Gastrocnemius medialis (tissue), 4 donors: ENCODE data around the gene PDE4D.

Experiments used
- POLR2A ChIP-seq, 2 donors: fragments of 450-650 bp; IDR thresholded peaks; one replicate each; pipeline ENCODE4 v1.6.1; 2017; ENCODE audit warnings: antibody characterized with exemption in 2 of 2, mild to moderate bottlenecking in 2 of 2, moderate library complexity in 2 of 2
- TF ChIP-seq, protein P1 (sequence below), 5 experiments: fragments of 450-650 bp in 3 of 5; fragments of 200-600 bp in 2 of 5; sonication (generic) in 2 of 5; IDR thresholded peaks in 4 of 5; conservative IDR thresholded peaks in 1 of 5; 1 replicate in 4 of 5; 2 replicates in 1 of 5; pipeline ENCODE4 v1.5.1; 2016 to 2019; ENCODE audit warnings: antibody characterized with exemption in 5 of 5, mild to moderate bottlenecking in 3 of 5, moderate library complexity in 3 of 5

DNA sequence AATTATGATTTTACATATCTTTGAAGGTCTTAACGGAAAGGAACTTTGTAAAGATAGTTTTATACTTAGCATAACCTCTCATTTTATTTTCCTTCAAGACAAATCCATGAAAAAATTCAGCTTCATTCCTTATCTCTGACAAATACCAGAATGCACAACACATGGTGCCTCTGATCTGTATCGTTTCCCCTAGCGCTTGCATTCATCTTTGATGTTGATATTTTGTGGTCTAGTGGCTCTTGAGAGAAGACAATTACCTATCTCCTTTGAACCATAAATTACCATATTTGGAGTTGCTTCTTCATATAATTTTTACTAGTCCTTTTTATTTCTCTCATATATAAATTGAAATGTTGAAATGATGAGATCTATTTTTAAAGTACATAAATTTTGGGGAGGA, 551.3 kb downstream of the PDE4D start:
- TF ChIP-seq POLR2A (IDR thresholded peaks at IDR 0.05), result no peak
- TF ChIP-seq, protein P1, sequence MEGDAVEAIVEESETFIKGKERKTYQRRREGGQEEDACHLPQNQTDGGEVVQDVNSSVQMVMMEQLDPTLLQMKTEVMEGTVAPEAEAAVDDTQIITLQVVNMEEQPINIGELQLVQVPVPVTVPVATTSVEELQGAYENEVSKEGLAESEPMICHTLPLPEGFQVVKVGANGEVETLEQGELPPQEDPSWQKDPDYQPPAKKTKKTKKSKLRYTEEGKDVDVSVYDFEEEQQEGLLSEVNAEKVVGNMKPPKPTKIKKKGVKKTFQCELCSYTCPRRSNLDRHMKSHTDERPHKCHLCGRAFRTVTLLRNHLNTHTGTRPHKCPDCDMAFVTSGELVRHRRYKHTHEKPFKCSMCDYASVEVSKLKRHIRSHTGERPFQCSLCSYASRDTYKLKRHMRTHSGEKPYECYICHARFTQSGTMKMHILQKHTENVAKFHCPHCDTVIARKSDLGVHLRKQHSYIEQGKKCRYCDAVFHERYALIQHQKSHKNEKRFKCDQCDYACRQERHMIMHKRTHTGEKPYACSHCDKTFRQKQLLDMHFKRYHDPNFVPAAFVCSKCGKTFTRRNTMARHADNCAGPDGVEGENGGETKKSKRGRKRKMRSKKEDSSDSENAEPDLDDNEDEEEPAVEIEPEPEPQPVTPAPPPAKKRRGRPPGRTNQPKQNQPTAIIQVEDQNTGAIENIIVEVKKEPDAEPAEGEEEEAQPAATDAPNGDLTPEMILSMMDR (IDR thresholded peaks at IDR 0.05 in 4 of 5, conservative IDR thresholded peaks at IDR 0.05 in 1 of 5), result no peak
